ENCODE measurements around the gene MAN2A2. TPM values are rescaled to one million over a fixed set of nuclear protein-coding genes. Genes with fewer than 3 reads are reported as not detected.

Gene MAN2A2
- total RNA-seq, 1 donor from 2014 or later, result 51.4 TPM

DNA sequence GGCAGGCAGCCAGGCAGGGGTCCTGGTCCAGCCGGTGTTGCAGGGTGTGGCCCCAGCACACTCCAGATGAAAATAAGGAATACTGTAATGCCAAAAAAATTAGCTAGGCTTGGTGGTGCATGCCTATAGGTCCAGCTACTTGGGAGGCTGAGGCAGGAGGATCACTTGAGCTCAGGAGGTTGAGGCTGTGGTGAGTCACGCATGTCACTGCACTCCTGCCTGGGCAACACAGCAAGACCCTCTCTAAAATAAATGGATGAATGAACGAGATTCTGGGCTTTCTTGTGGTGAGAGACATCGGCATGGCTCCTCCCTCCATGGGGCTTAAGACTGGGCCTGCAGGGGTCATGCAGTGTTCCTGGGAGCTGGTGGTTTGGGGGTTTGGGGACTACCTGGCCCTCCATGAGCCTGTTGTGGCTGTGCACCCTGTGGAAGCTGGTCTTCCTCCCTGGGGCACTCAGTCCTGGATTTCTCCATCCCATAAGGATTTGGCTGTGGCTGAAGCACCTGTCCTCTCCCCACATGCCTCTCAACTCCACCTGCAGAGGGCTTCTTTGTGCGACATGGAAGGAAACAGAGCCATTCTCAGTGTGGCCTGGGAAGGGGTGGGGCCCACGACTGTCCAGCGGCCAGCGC, 44.0 kb downstream of the MAN2A2 start:
- no peak for TF ChIP-seq CTCF (IDR thresholded peaks at IDR 0.05)
- peak; percentile 61 for DNase-seq (ENCODE audit: low spot score)
- Mint-ChIP-seq H3K36me3 (ENCODE audit: low read depth) (peaks cover 27% of the 10 kb centered on the region), H3K27ac (ENCODE audit: unreplicated experiment) (no peak overlapping the region), H3K4me3 (ENCODE audit: unreplicated experiment) (no peak overlapping the region), H3K4me1 (ENCODE audit: low read depth) (no peaks in the 10 kb centered on the region), H3K27me3 (ENCODE audit: low read depth) (no peaks in the 10 kb centered on the region), H3K9me3 (ENCODE audit: low read depth) (no peaks in the 10 kb centered on the region)

DNA sequence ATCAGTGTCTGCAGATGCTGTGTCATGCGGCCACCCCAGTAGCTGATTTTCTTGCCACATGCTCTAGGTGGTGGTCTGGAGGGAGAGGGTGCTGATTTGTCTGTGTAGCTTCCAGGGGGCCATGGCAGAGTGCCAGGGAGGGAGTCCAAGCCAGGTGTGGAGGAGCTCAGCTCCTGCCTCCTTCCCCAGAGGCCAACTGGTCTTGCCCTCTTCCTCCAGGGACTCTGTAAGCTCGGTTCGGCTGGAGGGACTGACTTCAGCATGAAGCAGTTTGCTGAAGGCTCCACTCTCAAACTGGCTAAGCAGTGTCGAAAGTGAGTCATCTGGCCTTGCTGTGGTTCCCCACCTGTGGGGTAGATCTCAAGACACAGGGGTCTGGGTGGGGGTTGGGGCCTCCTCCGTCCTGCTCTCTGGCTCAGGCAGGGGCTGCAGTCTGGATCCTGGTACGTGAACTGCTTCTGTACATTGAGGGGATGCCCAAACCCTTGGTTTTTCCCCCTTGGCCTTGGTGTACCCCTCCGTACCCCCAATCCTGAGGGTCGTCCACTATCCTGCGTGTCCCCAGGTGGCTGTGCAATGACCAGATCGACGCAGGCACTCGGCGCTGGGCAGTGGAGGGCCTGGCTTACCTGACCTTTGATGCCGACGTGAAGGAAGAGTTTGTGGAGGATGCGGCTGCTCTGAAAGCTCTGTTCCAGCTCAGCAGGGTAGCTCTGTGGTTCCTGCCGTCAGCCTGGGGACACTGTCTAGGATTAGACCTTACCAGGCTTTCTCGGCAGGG, 44.7 kb downstream of the MAN2A2 start:
- no peak overlapping the region for H3K27ac Mint-ChIP-seq (ENCODE audit: unreplicated experiment)

DNA sequence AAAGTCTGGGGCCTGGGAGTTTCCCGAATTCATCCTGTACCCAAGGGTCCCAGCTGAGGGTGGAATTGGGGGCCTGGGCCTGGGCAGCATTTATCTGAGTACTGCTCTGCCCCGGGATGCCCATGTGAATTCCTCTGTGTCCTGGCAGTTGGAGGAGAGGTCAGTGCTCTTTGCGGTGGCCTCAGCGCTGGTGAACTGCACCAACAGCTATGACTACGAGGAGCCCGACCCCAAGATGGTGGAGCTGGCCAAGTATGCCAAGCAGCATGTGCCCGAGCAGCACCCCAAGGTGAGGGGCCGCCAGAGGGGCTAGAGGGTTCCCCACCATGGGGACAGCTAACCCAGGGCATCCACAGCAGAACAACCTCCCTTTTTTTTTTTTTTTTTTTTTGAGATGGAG, 45.4 kb downstream of the MAN2A2 start:
- Mint-ChIP-seq H3K27ac (ENCODE audit: unreplicated experiment) (no peak overlapping the region), H3K27me3 (ENCODE audit: low read depth) (no peaks in the 10 kb centered on the region), H3K9me3 (ENCODE audit: low read depth) (no peaks in the 10 kb centered on the region), H3K36me3 (ENCODE audit: low read depth) (peaks cover 29% of the 10 kb centered on the region), H3K4me3 (ENCODE audit: unreplicated experiment) (no peak overlapping the region), H3K4me1 (ENCODE audit: low read depth) (no peaks in the 10 kb centered on the region)
- DNase-seq (ENCODE audit: low spot score), result no peak
- no peak for TF ChIP-seq CTCF (IDR thresholded peaks at IDR 0.05)

More for the DNA sequence above, 44.7 kb downstream of the MAN2A2 start:
- no peaks in the 10 kb centered on the region for H3K4me1 Mint-ChIP-seq (ENCODE audit: low read depth)
- H3K27me3 Mint-ChIP-seq (ENCODE audit: low read depth), result no peaks in the 10 kb centered on the region
- no peak overlapping the region for H3K4me3 Mint-ChIP-seq (ENCODE audit: unreplicated experiment)
- TF ChIP-seq CTCF (IDR thresholded peaks at IDR 0.05), result no peak
- no peak for DNase-seq (ENCODE audit: low spot score)
- no peaks in the 10 kb centered on the region for H3K9me3 Mint-ChIP-seq (ENCODE audit: low read depth)
- H3K36me3 Mint-ChIP-seq (ENCODE audit: low read depth), result peaks cover 28% of the 10 kb centered on the region

DNA sequence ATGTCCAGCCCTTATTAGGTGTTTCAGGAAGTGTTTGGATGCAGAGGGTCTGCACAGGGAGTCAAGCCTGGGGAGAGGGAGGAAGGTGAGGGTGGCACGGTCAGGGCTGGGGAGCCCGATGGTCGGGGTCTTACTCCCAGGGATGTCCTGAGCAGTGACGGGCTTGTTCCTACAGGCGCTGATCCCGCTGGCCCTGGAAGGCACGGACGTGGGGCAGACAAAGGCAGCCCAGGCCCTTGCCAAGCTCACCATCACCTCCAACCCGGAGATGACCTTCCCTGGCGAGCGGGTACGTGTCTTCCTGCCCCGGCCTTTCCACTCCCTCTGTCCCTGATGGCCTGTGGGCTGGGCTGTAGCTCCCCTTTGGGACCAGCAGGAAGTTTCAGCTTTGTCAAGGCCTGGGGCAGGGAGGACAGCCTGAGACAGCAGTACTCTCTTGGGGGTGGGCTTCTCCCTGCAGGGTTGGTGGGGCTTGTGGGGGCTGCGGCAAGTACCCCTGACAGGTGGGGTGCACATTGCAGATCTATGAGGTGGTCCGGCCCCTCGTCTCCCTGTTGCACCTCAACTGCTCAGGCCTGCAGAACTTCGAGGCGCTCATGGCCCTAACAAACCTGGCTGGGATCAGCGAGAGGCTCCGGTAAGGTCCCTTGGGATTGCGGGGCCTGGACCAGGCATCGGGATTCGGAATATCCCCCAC, 47.0 kb downstream of the MAN2A2 start:
- Mint-ChIP-seq H3K4me1 (ENCODE audit: low read depth) (peaks cover 2% of the 10 kb centered on the region), H3K4me3 (ENCODE audit: unreplicated experiment) (no peak overlapping the region), H3K27ac (ENCODE audit: unreplicated experiment) (no peak overlapping the region), H3K36me3 (ENCODE audit: low read depth) (peaks cover 23% of the 10 kb centered on the region), H3K9me3 (ENCODE audit: low read depth) (no peaks in the 10 kb centered on the region), H3K27me3 (ENCODE audit: low read depth) (no peaks in the 10 kb centered on the region)
- DNase-seq (ENCODE audit: low spot score), result no peak
- no peak for TF ChIP-seq CTCF (IDR thresholded peaks at IDR 0.05)

- Mint-ChIP-seq H3K27ac (ENCODE audit: unreplicated experiment) (no peak overlapping the region), H3K36me3 (ENCODE audit: low read depth) (peaks cover 23% of the 10 kb centered on the region), H3K4me3 (ENCODE audit: unreplicated experiment) (no peak overlapping the region), H3K9me3 (ENCODE audit: low read depth) (no peaks in the 10 kb centered on the region), H3K27me3 (ENCODE audit: low read depth) (no peaks in the 10 kb centered on the region), H3K4me1 (ENCODE audit: low read depth) (peaks cover 4% of the 10 kb centered on the region)
- TF ChIP-seq CTCF (IDR thresholded peaks at IDR 0.05), result no peak
- DNase-seq (ENCODE audit: low spot score), result no peak
Observed at GRCh38 chr15:90950676-90951075, 47.6 kb downstream of the MAN2A2 start.
